Measurements from ENCODE around the gene CTSW.

The CTSW gene

GRCh38 chr11:65854852-65855837 lies 24.5 kb upstream of the CTSW start:
- DNase-seq (ENCODE audit: low read depth, low spot score): no peak
- no peak overlapping the region for H3K4me3 ChIP-seq (ENCODE audit: low read length)

- peak overlapping the region; percentile 96 for H3K4me3 ChIP-seq (ENCODE audit: low read length)
- no peak for DNase-seq (ENCODE audit: low read depth, low spot score)
Observed at GRCh38 chr11:65855927-65856363, 23.7 kb upstream of the CTSW start.

- DNase-seq (ENCODE audit: low read depth, low spot score): peak; percentile 66
- peak overlapping the region; percentile 96 for H3K4me3 ChIP-seq (ENCODE audit: low read length)
Observed at GRCh38 chr11:65856689-65857499, 22.7 kb upstream of the CTSW start.

- peak overlapping the region; percentile 96 for H3K4me3 ChIP-seq (ENCODE audit: low read length)
- no peak for DNase-seq (ENCODE audit: low read depth, low spot score)
Observed at GRCh38 chr11:65857500-65857852, 22.2 kb upstream of the CTSW start.

- peak within 1 kb of the TSS; percentile 96 for H3K4me3 ChIP-seq (ENCODE audit: low read length)
- peak; percentile 94 for DNase-seq (ENCODE audit: low read depth, low spot score)
Observed at GRCh38 chr11:65857853-65858680, 21.6 kb upstream of the CTSW start, which contains the start of gene CFL1. TSS of gene CFL1 (minus strand) at chr11:65858180. CDS start at chr11:65858099, 81 bp downstream.

- H3K4me3 ChIP-seq (ENCODE audit: low read length): peak overlapping the region; percentile 96
Observed at GRCh38 chr11:65858681-65859087, 21.0 kb upstream of the CTSW start.

GRCh38 chr11:65859095-65859811 lies 20.4 kb upstream of the CTSW start:
- DNase-seq (ENCODE audit: low read depth, low spot score): peak; percentile 99

More at GRCh38 chr11:65858681-65859087, 21.0 kb upstream of the CTSW start:
- no peak for DNase-seq (ENCODE audit: low read depth, low spot score)

GRCh38 chr11:65859812-65860277 lies 19.8 kb upstream of the CTSW start:
- DNase-seq (ENCODE audit: low read depth, low spot score): no peak
- H3K4me3 ChIP-seq (ENCODE audit: low read length): peak overlapping the region; percentile 96

More at GRCh38 chr11:65859095-65859811, 20.4 kb upstream of the CTSW start:
- peak overlapping the region; percentile 96 for H3K4me3 ChIP-seq (ENCODE audit: low read length)

GRCh38 chr11:65860278-65861164 lies 19.1 kb upstream of the CTSW start, which contains the start of gene MUS81:
TSS of gene MUS81 (plus strand) at chr11:65860433. CDS start at chr11:65860754, 321 bp downstream.
- peak within 1 kb of the TSS; percentile 96 for H3K4me3 ChIP-seq (ENCODE audit: low read length)
- DNase-seq (ENCODE audit: low read depth, low spot score): peak; percentile 97

- no peak for DNase-seq (ENCODE audit: low read depth, low spot score)
- peak overlapping the region; percentile 96 for H3K4me3 ChIP-seq (ENCODE audit: low read length)
Observed at GRCh38 chr11:65861165-65861505, 18.5 kb upstream of the CTSW start.

- H3K4me3 ChIP-seq (ENCODE audit: low read length): peak overlapping the region; percentile 96
- DNase-seq (ENCODE audit: low read depth, low spot score): no peak
Observed at GRCh38 chr11:65861533-65862183, 18.0 kb upstream of the CTSW start.

- DNase-seq (ENCODE audit: low read depth, low spot score): no peak
- no peak overlapping the region for H3K4me3 ChIP-seq (ENCODE audit: low read length)
Observed at GRCh38 chr11:65862191-65862735, 17.4 kb upstream of the CTSW start.

GRCh38 chr11:65862941-65863888 lies 16.4 kb upstream of the CTSW start:
- DNase-seq (ENCODE audit: low read depth, low spot score): no peak
- H3K4me3 ChIP-seq (ENCODE audit: low read length): no peak overlapping the region

- H3K4me3 ChIP-seq (ENCODE audit: low read length): no peak overlapping the region
- DNase-seq (ENCODE audit: low read depth, low spot score): no peak
Observed at GRCh38 chr11:65863889-65864705, 15.5 kb upstream of the CTSW start.

All from Jurkat, Clone E6-1 (cell line).